BLaER1 (cell line): ENCODE measurements around the gene FEZF2.
A peak's percentile ranks its signal among the peaks of the same experiment; 100 is the strongest.

ENCODE experiments used
- H3K27ac ChIP-seq: shearing (Covaris generic); formaldehyde crosslinking; 2 replicates; pipeline ENCODE4 v1.8.1; 2022
- H3K27me3 ChIP-seq: shearing (Covaris generic); formaldehyde crosslinking; 2 replicates; pipeline ENCODE4 v1.8.1; 2022
- H3K36me3 ChIP-seq: shearing (Covaris generic); formaldehyde crosslinking; 2 replicates; pipeline ENCODE4 v1.8.1; 2022
- H3K4me1 ChIP-seq: shearing (Covaris generic); formaldehyde crosslinking; 2 replicates; pipeline ENCODE4 v1.8.1; 2022
- H3K4me2 ChIP-seq: shearing (Covaris generic); formaldehyde crosslinking; 2 replicates; pipeline ENCODE4 v1.8.1; 2022
- H3K4me3 ChIP-seq: shearing (Covaris generic); formaldehyde crosslinking; 2 replicates; pipeline ENCODE4 v1.8.1; 2022
- H3K9ac ChIP-seq: shearing (Covaris generic); formaldehyde crosslinking; 2 replicates; pipeline ENCODE4 v1.8.1; 2022
- H3K9me3 ChIP-seq: shearing (Covaris generic); formaldehyde crosslinking; 2 replicates; pipeline ENCODE4 v1.8.1; 2022
- H4K20me1 ChIP-seq: shearing (Covaris generic); formaldehyde crosslinking; 2 replicates; pipeline ENCODE4 v1.8.1; 2022
- Cebpa-rat ChIP-seq: shearing (Covaris generic); IDR thresholded peaks from 2 replicates; pipeline ENCODE4 v1.8.1; 2022

FEZF2 gene

DNA sequence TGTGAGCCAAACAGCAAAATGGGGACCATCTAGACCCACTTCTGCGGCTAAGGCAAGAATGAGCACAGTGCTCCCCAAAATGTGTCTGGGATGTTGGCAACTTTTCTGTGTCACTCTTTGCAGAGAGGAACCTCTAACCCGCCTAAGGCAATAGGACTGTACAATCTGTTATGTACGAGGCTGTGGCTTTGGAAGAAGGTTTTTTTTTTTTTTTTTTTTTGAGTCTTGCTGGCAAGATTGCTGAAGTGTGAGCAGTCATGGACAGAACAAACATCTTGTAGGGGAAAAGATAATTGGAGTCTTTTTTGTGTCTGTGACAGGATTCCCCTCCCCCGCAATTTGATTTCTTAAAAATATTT is 7.2 kb downstream of the FEZF2 start:
- Histone ChIP-seq H4K20me1 (no peaks in the 10 kb centered on the region), H3K27me3 (peaks cover 18% of the 10 kb centered on the region), H3K9ac (no peak overlapping the region), H3K9me3 (peaks cover 33% of the 10 kb centered on the region), H3K4me3 (no peak overlapping the region), H3K36me3 (no peaks in the 10 kb centered on the region), H3K4me2 (no peak overlapping the region), H3K27ac (no peak overlapping the region), H3K4me1 (peaks cover 8% of the 10 kb centered on the region)
- no peak for TF ChIP-seq Cebpa-rat

DNA sequence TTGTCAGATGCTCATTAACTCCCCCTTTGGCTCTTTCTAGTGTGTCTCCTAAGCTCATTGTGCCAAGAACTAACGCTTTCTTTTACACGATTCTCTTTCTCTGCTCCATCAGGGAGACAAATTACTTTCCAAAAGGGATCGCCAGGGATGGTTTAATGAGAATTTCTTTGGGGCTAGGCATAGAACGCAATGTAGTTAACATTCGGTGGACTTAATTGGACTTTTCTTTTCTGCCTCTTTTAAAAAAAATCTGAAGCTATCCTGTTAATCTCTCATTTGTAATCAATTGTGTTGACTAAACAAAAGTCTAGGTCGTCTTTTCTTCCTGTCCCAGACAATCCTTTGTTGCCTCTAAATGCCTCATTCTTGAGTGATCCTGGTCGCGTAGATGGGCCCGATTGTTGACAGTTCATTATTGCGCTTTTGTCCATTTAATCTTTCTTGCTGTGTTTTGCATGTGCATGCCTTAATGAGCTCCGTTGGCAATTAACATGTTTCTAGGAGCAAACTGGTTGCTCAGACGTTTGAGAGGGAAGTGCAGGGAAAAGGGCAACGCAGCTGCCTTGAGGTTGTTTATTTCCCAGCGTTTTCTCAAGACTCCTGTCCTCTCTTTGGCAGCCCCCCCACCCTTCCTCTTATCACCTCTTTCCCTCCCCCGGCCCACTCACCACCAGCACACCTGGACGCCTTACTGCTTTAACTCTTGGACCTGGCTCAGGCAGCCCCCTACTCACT is 7.8 kb downstream of the FEZF2 start:
- no peak for TF ChIP-seq Cebpa-rat
- Histone ChIP-seq H3K27me3 (peaks cover 18% of the 10 kb centered on the region), H3K27ac (no peak overlapping the region), H3K9ac (no peak overlapping the region), H3K4me1 (peaks cover 13% of the 10 kb centered on the region), H3K4me2 (no peak overlapping the region), H4K20me1 (no peaks in the 10 kb centered on the region), H3K36me3 (no peaks in the 10 kb centered on the region), H3K4me3 (no peak overlapping the region), H3K9me3 (peaks cover 27% of the 10 kb centered on the region)

DNA sequence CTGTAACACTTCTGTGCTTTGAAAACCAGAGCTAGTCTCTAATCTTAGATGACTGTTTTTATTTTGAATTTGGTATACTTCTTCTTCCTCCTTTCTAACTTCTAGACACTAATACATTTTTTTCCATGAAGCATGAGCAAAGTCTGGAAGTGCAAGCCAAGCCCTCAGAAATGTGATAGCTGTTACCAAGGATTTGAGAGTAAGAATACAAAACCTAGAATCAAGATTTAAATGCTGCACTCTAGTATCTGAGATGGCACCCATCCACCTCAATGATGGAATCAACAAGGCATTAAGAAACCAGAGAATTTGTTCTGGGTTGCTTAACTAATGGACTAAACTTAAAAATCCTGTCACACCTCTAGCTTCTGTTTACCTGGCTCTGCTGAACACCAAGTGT is 9.2 kb downstream of the FEZF2 start:
- no peak for TF ChIP-seq Cebpa-rat
- Histone ChIP-seq H3K27me3 (peaks cover 18% of the 10 kb centered on the region), H3K36me3 (no peaks in the 10 kb centered on the region), H3K4me2 (no peak overlapping the region), H3K9me3 (peaks cover 14% of the 10 kb centered on the region), H3K27ac (no peak overlapping the region), H3K9ac (no peak overlapping the region), H4K20me1 (no peaks in the 10 kb centered on the region), H3K4me3 (no peak overlapping the region), H3K4me1 (peaks cover 15% of the 10 kb centered on the region)

DNA sequence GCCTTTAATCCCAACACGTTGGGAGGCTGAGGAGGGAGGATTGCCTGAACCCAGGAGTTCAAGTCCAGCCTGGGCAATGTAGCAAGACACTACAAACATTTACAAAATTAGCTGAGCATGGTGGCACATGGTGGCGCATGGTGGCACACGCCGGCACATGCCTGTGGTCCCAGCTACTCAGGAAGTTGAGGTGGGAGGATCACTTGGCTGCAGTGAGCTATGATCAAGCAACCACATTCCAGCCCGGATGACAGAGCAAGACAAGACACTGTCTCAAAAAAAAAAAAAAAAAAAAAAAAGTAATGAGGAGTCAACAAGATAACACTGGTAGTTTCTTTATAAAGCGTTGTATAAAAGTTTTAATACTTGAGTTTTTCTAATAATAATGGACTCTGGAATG is 10.1 kb downstream of the FEZF2 start:
- no peak overlapping the region for H3K27ac ChIP-seq
- no peaks in the 10 kb centered on the region for H3K36me3 ChIP-seq
- TF ChIP-seq Cebpa-rat: no peak
- H3K4me2 ChIP-seq: no peak overlapping the region
- H3K9ac ChIP-seq: no peak overlapping the region
- H3K27me3 ChIP-seq: peaks cover 14% of the 10 kb centered on the region
- no peaks in the 10 kb centered on the region for H4K20me1 ChIP-seq
- H3K4me3 ChIP-seq: no peak overlapping the region
- peaks cover 5% of the 10 kb centered on the region for H3K9me3 ChIP-seq
- peaks cover 15% of the 10 kb centered on the region for H3K4me1 ChIP-seq

DNA sequence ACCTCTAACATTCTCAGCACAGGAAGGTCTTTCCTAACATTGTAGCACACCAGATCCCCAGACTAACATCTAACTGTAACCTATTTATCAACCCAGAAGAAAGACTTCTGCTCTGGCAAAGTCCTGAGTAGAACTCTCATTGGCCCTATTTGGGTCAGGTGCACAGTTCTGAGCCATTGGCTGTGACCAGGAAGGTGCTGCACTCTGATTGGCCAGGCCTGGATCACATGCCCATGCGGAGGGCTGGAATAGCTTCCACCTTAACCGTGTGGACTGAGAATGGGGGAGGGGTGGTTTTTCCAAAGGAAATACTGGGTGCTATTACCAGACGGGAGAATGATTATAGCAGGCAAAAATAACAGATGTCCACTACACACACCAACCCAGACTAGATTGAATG is 11.5 kb downstream of the FEZF2 start:
- H3K4me3 ChIP-seq: no peak overlapping the region
- H3K27ac ChIP-seq: 0 out of 2 replicates have a peak overlapping the region, but pooled peaks have one; percentile 19

DNA sequence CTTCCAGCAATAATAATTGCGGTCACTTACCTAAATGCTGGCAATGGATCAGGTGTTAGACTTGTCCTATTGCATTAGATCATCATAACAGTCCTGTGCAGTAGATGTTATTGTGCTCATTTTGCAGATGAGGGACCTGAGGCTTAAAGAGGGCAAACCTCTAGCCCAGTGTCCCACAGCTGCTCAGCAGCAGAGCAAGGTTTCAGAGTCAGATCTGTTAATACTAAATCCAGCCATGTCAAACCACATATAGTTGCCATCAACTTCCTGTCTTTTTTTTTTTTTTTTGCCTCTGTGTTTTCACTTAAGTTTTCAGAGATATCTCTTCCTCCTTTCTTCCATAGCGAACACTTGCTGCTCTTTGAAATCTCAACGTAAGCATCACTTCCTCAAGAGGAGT is 12.1 kb downstream of the FEZF2 start:
- Histone ChIP-seq H3K4me1 (peaks cover 15% of the 10 kb centered on the region), H3K27ac (0 out of 2 replicates have a peak overlapping the region, but pooled peaks have one; percentile 19), H3K27me3 (no peaks in the 10 kb centered on the region), H3K9me3 (no peaks in the 10 kb centered on the region), H4K20me1 (no peaks in the 10 kb centered on the region), H3K36me3 (no peaks in the 10 kb centered on the region), H3K4me3 (no peak overlapping the region), H3K9ac (no peak overlapping the region), H3K4me2 (peak overlapping the region; percentile 51)
- no peak for TF ChIP-seq Cebpa-rat

More for the DNA sequence above, 11.5 kb downstream of the FEZF2 start:
- no peak for TF ChIP-seq Cebpa-rat
- peak overlapping the region; percentile 51 for H3K4me2 ChIP-seq
- H4K20me1 ChIP-seq: no peaks in the 10 kb centered on the region
- H3K4me1 ChIP-seq: peaks cover 15% of the 10 kb centered on the region
- peaks cover 1% of the 10 kb centered on the region; the same call in 1 of the 2 replicates for H3K27me3 ChIP-seq
- no peaks in the 10 kb centered on the region for H3K36me3 ChIP-seq
- no peak overlapping the region for H3K9ac ChIP-seq
- H3K9me3 ChIP-seq: no peaks in the 10 kb centered on the region

DNA sequence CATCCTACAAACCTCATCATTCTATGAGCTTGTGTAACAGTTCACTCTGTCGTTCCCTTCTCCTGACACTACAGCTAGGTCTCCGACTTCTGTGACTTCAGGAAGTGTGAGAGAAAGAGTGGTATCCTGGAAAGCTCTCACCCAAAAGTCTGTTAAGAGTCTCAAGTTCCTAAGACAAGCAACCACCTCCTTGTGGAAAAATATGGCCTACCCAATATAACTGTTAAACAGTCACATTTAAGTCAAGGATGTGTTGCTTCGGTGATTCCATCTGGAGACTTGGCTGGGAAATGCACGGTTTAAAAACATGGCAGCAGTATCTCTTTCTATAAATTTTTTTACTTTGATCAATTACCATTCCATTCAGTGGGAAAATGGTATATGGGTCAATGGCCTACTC is 13.8 kb downstream of the FEZF2 start:
- no peak overlapping the region for H3K27ac ChIP-seq
- H3K27me3 ChIP-seq: no peaks in the 10 kb centered on the region
- H3K36me3 ChIP-seq: no peaks in the 10 kb centered on the region
- no peaks in the 10 kb centered on the region for H4K20me1 ChIP-seq
- no peak overlapping the region for H3K4me3 ChIP-seq
- H3K4me2 ChIP-seq: no peak overlapping the region
- H3K9ac ChIP-seq: no peak overlapping the region
- no peak for TF ChIP-seq Cebpa-rat
- H3K9me3 ChIP-seq: no peaks in the 10 kb centered on the region
- peaks cover 15% of the 10 kb centered on the region for H3K4me1 ChIP-seq

DNA sequence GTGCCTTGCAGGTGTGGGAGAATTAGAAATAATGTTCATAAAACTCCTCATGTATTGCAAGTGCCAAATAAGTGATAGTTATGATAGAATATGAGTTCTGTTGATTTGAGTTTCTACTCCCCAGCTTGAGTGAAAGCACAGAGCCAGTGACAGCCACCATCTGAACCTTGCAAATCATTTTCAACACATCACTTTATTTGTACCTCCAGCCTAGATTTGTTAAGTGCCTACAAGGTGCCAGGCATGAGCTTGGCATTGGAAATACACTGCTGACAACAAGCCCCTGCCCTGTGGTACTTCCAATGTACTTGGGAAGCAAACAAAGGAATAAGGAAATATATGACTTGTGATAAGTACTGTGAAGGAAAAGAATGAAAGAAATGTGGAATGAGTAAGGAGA is 17.0 kb downstream of the FEZF2 start:
- H4K20me1 ChIP-seq: no peaks in the 10 kb centered on the region
- H3K4me1 ChIP-seq: peaks cover 10% of the 10 kb centered on the region
- H3K9ac ChIP-seq: no peak overlapping the region
- H3K27me3 ChIP-seq: no peaks in the 10 kb centered on the region
- no peaks in the 10 kb centered on the region for H3K36me3 ChIP-seq
- no peak overlapping the region for H3K4me3 ChIP-seq
- H3K9me3 ChIP-seq: no peaks in the 10 kb centered on the region
- H3K27ac ChIP-seq: no peak overlapping the region
- TF ChIP-seq Cebpa-rat: no peak
- no peak overlapping the region for H3K4me2 ChIP-seq

DNA sequence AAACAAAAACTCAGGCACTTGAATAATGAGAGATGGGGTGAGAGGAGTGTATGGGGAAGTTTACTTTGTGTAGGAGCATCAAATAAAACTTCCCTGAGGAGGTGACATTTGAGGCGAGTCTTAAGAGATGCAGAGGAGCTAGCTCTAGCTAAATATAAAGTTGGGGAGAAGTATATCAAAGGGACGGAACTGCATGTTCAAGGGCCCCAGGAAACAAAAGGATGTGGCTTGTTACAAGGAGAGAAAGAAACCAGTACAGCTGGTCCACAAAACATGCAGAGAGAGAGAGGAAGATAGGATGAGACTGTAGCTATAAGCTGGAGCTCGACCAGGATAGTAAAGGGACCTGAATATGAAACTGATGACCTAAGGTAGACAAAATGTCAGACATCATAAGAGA is 17.6 kb downstream of the FEZF2 start:
- Histone ChIP-seq H3K27me3 (no peaks in the 10 kb centered on the region), H3K9ac (no peak overlapping the region)
- no peak for TF ChIP-seq Cebpa-rat

DNA sequence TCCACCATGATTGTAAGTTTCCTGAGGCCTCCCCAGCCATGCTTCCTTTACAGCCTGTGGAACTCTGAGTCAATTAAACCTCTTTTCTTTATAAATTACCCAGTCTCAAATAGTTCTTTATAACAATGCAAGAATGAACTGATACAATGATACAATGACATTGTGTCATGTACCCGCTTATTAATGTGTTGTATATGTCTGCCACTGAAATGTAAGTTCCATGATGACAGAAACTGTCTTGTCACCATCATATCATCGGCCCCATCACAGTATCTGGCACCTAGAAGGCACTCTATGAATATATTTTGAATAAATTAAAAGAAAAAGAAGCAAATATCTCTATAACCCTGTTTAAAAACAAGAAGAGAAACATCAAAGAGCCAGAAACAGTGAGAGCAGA is 29.6 kb downstream of the FEZF2 start:
- Histone ChIP-seq H3K36me3 (no peaks in the 10 kb centered on the region), H3K9me3 (no peaks in the 10 kb centered on the region), H3K27ac (no peak overlapping the region), H3K4me2 (no peak overlapping the region), H3K9ac (no peak overlapping the region), H3K4me3 (no peak overlapping the region), H3K27me3 (no peaks in the 10 kb centered on the region), H3K4me1 (no peaks in the 10 kb centered on the region), H4K20me1 (no peaks in the 10 kb centered on the region)
- TF ChIP-seq Cebpa-rat: no peak

More for the DNA sequence above, 17.6 kb downstream of the FEZF2 start:
- Histone ChIP-seq H3K4me2 (no peak overlapping the region), H3K4me1 (peaks cover 3% of the 10 kb centered on the region), H3K27ac (no peak overlapping the region), H4K20me1 (no peaks in the 10 kb centered on the region), H3K9me3 (no peaks in the 10 kb centered on the region), H3K36me3 (no peaks in the 10 kb centered on the region), H3K4me3 (no peak overlapping the region)

DNA sequence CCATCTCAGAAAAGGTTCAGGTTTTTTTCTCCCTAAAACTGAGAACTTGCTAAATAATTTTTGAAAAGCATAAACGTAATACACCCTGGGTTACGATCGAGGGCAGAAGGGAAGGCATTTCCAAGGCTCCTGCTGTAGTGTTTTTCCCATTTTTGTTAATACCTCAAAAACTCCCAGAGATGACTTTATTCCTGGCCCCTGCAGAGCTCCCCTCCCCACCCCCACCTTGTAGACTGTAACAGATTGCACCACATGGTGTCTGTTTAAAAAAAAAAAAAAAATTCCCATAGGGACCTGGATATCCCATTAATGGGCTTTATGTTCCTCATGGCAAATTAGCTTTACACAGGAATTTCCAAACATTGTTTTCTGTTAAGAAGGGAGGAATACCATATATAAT is 38.2 kb downstream of the FEZF2 start:
- TF ChIP-seq Cebpa-rat: no peak
- no peaks in the 10 kb centered on the region for H3K9me3 ChIP-seq
- H4K20me1 ChIP-seq: no peaks in the 10 kb centered on the region
- H3K4me2 ChIP-seq: no peak overlapping the region
- H3K36me3 ChIP-seq: no peaks in the 10 kb centered on the region
- H3K9ac ChIP-seq: no peak overlapping the region
- no peaks in the 10 kb centered on the region for H3K27me3 ChIP-seq
- no peak overlapping the region for H3K4me3 ChIP-seq
- no peaks in the 10 kb centered on the region for H3K4me1 ChIP-seq
- no peak overlapping the region for H3K27ac ChIP-seq
